Right ventricle myocardium superior (tissue), 1 donor: ENCODE measurements around the gene APOBEC3H. TPM values are rescaled to one million over a fixed set of nuclear protein-coding genes. Genes with fewer than 3 reads are reported as not detected.

ENCODE experiments used
- ATAC-seq: fragments of 200-7000 bp; cut with Tn5 transposase; one replicate; pipeline ENCODE4 v1.9.1; 2020; ENCODE audit warnings: mild to moderate bottlenecking; ENCODE audit not compliant: poor library complexity
- DNase-seq: peaks from one replicate; pipeline ENCODE4 v3.0.0-alpha.2; 2020
- intact Hi-C: fragments of 100-400 bp; cut with DNase I; formaldehyde crosslinking; loops from one replicate; pipeline ENCODE4 v1.11.2; 2022
- total RNA-seq: library from RNA; stranded (reverse); fragmentation: NEBNext Ultra II Directional; extraction: Animal tissue kit (Norgen Biotek cat#: 25700); gene quantifications from one replicate; pipeline ENCODE4 v1.2.1, GENCODE V29; 2021
- donor health status: DM: no; HTN: yes; CAD: no; lungs with severe emphysema.

APOBEC3H gene
- total RNA-seq, 1 donor from 2014 or later, result not detected

DNA sequence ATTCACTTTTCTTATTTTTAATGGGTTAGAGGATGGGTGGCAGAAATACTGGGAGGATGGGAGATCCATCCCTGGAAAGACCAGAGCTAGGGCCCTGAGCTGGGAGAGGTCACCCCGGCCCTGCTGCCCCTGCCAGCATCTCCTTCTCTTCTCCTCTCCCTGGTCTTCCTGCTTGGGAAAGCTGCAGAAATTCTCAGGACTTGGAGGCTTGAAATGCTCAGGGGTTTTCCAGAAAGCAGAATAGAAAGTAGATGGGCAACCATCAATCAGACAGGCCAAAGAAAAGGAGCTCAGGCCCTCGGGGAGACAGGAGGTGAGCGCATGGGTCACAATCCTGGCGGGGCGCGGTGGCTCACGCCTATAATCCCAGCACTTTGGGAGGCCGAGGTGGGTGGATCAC is 1.5 kb downstream of the APOBEC3H start:
- intact Hi-C loops, result no loop called here
- DNase-seq, result no peak
- no peak for ATAC-seq

GRCh38 chr22:39101226-39101625 is 4.2 kb downstream of the APOBEC3H start:
- ATAC-seq (no peak), DNase-seq (no peak)
- intact Hi-C loops, result no loop called here

DNA sequence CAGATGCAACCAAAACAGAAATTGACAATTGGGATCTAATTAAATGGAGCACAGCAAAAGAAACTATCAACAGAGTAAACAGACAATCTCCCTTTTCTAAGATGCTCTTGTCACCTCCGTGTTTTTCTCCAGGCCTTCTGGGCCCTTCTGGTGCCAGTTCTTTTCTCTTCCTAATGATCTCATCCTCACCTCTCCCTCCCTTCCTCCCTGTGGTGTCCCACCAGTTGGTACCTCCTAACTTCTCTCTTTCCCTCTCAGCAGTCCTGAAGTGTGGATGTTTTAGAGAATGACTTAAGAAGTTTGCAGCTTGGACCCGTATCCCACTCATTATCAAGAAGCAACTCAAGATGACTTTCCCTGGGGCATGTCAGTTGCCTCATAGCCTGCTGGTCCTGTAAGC is 6.4 kb downstream of the APOBEC3H start:
- DNase-seq, result no peak
- intact Hi-C loops, result no loop called here
- ATAC-seq, result no peak

- ATAC-seq (no peak), DNase-seq (no peak)
- intact Hi-C loops, result no loop called here
Measured at GRCh38 chr22:39106326-39106725, 9.3 kb downstream of the APOBEC3H start.

DNA sequence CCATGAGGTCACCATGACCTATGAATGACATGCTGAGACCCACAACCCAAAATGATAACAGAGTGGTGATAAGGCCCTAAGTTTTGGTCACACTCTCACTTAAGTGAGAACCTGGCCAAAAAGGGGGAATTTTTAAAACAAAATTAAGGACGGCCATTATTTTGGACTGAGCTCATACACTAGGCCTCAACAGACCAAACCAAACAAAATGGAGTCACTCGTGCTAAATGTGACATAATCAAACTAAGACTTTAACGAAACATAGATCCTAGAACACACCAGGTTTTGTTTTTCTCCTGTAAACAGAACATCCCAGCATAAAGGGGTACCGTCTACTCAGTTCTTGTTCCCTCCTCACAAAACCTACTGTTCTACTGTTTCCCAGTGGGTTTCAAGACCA is 11.4 kb downstream of the APOBEC3H start:
- intact Hi-C loops, result no loop called here
- no peak for ATAC-seq

GRCh38 chr22:39109361-39109760 is 12.3 kb downstream of the APOBEC3H start:
- intact Hi-C loops, result no loop called here
- no peak for DNase-seq
- ATAC-seq, result no peak

More for the DNA sequence above, 11.4 kb downstream of the APOBEC3H start:
- no peak for DNase-seq

DNA sequence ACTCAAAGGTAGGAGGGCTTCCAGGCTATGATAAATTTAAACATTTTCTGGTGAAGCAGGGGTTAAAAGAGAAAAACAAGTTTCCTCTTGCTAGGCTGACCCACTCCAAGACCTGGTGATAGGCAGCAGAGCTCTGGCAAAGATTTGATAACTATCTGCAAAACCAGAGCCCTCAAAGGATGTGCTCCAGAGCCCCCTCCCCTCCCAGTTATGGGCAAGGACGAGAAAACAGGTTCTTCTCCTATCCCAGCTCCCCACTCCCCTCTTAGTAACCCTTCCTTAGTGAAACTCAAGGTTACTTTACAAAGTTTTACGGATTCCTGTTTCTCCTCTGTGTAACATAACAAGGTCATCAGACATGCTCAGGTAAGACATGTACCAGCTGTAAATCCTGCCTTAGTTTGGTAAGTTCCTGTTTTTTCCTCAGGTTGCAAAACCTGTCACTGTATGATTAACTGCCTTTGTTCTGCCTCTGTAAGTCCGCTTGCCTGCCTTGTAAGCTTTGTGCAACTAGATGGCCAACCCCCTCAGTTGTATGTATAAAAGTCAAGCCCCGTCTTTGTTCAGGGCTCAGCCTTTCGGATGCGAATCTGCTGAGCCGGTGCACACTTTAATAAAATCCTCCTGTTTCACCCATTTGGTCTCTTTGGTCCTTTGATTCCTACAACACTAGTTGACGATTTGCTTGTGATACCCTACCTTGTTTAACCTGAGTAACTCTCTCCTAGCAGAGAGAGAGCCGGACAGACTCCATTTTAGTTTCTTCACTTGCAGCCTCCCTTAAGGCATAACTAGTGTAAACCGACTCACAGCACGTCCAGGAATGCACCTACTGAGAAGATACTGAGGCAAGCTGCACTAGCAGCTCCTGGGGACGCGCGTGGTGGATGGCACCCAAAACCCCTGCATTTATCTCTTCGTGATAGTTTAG is 13.9 kb downstream of the APOBEC3H start:
- DNase-seq (no peak), ATAC-seq (no peak)
- intact Hi-C loops, result no loop called here

- intact Hi-C loops, result no loop called here
- ATAC-seq (no peak), DNase-seq (no peak)
Measured at GRCh38 chr22:39114112-39114511, 17.1 kb downstream of the APOBEC3H start.

GRCh38 chr22:39115570-39115969 is 18.5 kb downstream of the APOBEC3H start:
- ATAC-seq (no peak), DNase-seq (no peak)
- intact Hi-C loops, result no loop called here

GRCh38 chr22:39115977-39116621 is 19.1 kb downstream of the APOBEC3H start:
- intact Hi-C loops, result no loop called here

GRCh38 chr22:39117585-39118191 is 20.6 kb downstream of the APOBEC3H start:
- intact Hi-C loops, result no loop called here
- ATAC-seq (no peak), DNase-seq (no peak)

More at GRCh38 chr22:39115977-39116621, 19.1 kb downstream of the APOBEC3H start:
- DNase-seq (no peak), ATAC-seq (no peak)

- DNase-seq (no peak), ATAC-seq (no peak)
- intact Hi-C loops, result loop anchor here (5.0 to 10.0 kb wide), 4 partner anchors 114 to 356 kb away; no protein-coding TSS in a partner anchor
Measured at GRCh38 chr22:39120983-39121382, 23.9 kb downstream of the APOBEC3H start.

GRCh38 chr22:39122772-39123470 is 25.9 kb downstream of the APOBEC3H start:
- intact Hi-C loops, result loop anchor here (5.0 to 10.0 kb wide), 4 partner anchors 116 to 358 kb away; no protein-coding TSS in a partner anchor
- no peak for DNase-seq
- ATAC-seq, result no peak

- DNase-seq, result no peak
- ATAC-seq, result no peak
- intact Hi-C loops, result loop anchor here (5.0 to 10.0 kb wide), 4 partner anchors 117 to 359 kb away; no protein-coding TSS in a partner anchor
Measured at GRCh38 chr22:39123751-39124581, 26.9 kb downstream of the APOBEC3H start.

DNA sequence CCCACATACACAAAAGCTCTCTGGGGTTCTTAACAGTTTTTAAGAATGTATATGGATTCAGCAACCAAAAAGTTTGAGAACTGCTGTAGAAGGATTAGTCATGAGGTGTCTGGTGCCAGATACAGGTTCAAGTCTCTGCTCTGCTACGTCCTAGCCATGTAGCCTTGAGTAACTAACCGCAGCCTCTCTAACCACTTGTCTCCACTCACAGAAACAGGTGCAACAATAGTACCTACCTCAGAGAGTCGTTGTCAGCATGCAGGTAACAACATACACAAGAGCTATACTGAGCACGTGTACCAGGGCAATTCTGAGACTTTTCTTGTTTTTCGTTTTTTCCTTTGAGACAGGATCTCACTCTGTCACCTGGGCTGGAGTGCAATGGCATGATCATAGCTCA is 28.6 kb downstream of the APOBEC3H start:
- DNase-seq (no peak), ATAC-seq (no peak)
- intact Hi-C loops, result loop anchor here (10.0 kb wide), 1 partner anchor 361 kb away; no protein-coding TSS in a partner anchor

DNA sequence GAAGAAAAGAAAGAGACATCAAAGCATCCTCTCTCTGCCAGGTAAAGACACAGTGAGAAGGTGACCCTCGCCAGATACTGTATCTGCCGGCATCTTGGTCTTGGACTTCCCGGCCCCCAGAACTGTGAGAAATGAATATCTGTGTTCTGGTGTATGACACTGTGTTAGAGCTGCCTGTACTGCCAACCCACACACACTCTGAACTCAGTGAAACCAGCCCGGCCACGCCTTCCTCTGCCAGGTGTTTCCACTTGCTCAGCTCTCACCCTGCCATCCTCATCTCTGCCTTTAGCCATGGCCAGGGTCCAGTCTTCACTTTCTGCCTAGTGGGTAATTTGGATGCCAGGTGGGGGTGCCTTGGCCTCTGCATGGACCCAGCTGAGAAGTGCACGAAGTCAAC is 31.5 kb downstream of the APOBEC3H start:
- ATAC-seq, result no peak
- no peak for DNase-seq
- intact Hi-C loops, result loop anchor here (10.0 kb wide), 1 partner anchor 364 kb away; no protein-coding TSS in a partner anchor

- intact Hi-C loops, result loop anchor here (10.0 kb wide), 1 partner anchor 364 kb away; no protein-coding TSS in a partner anchor
- ATAC-seq, result no peak
- DNase-seq, result no peak
Measured at GRCh38 chr22:39129081-39129480, 32.0 kb downstream of the APOBEC3H start.

DNA sequence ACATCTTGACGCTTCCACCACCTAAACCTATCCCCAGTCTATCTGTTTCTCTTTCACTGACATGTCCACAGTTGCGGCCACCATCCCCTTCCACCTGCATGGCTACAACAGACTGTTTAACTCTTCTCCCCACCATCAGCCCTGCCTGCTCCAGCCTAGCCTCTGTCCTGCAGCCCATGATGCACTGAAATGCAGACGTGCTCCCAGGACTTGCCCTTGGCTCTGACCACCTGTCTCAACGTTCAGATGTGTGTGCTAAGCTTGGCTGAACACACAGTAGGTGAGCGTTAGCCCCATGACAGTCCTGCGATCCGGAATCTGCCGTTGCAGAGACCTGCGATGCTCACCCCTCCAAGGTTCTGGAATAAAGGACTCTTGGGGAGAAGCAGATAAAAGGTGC is 32.7 kb downstream of the APOBEC3H start:
- ATAC-seq (no peak), DNase-seq (peak; percentile 23)
- intact Hi-C loops, result loop anchor here (10.0 kb wide), 1 partner anchor 365 kb away; no protein-coding TSS in a partner anchor
